Body of pancreas (tissue), 4 donors: ENCODE results near the gene PINLYP. TPM values are rescaled to one million over a fixed set of nuclear protein-coding genes. Genes with fewer than 3 reads are reported as not detected.

ENCODE experiments used
- ATAC-seq: fragments of 150-250 bp; one replicate; pipeline ENCODE4 v1.9.1; 2016
- DNase-seq, 4 donors: peaks; one replicate each; pipeline ENCODE4 v3.0.0-alpha.2; 2019
- H3K27ac ChIP-seq, 4 donors: fragments of 200-600 bp; sonication (generic); 1 replicate in 3 of 4; 2 replicates in 1 of 4; pipeline versions ENCODE4 v1.5.1 to v1.6.1; 2016 to 2019; ENCODE audit warnings: mild to moderate bottlenecking in 1 of 4, mixed read lengths in 1 of 4, moderate library complexity in 1 of 4
- H3K27me3 ChIP-seq, 2 donors: fragments of 200-600 bp; sonication (generic); one replicate each; pipeline ENCODE4 v1.6.0; 2016; ENCODE audit warnings: mild to moderate bottlenecking in 1 of 2
- H3K36me3 ChIP-seq, 2 donors: fragments of 200-600 bp; sonication (generic); replicated peaks in 1 of 2; 2 replicates each; pipeline ENCODE4 v1.5.1; 2016; ENCODE audit warnings: low read depth in 2 of 2; ENCODE audit not compliant: insufficient read depth in 1 of 2
- H3K4me1 ChIP-seq: fragments of 200-600 bp; sonication (generic); one replicate; pipeline ENCODE4 v1.6.0; 2016
- H3K4me3 ChIP-seq, 2 donors: fragments of 200-600 bp; sonication (generic); 1 replicate in 1 of 2; 2 replicates in 1 of 2; pipeline ENCODE4 v1.5.1; 2016 to 2019
- H3K9me3 ChIP-seq, 3 donors: fragments of 200-600 bp; sonication (generic); 1 replicate in 2 of 3; 2 replicates in 1 of 3; pipeline ENCODE4 v1.5.1; 2016
- CTCF ChIP-seq, 7 experiments: fragments of 450-650 bp in 4 of 7; fragments of 200-600 bp in 3 of 7; sonication (generic) in 3 of 7; IDR thresholded peaks; one replicate each; pipeline ENCODE4 v1.5.1; 2016 to 2019; ENCODE audit warnings: antibody characterized with exemption in 7 of 7
- POLR2A ChIP-seq, 3 donors: fragments of 450-650 bp; IDR thresholded peaks; one replicate each; pipeline ENCODE4 v1.6.1; 2016; ENCODE audit warnings: antibody characterized with exemption in 3 of 3, mild to moderate bottlenecking in 2 of 3
- WGBS, 2 donors: methylation state at CpG; one replicate each; pipeline ENCODE4 v1.1.5; 2017; 5-methylcytosine and 5-hydroxymethylcytosine counted together
- intact Hi-C: fragments of 100-400 bp; cut with DNase I; formaldehyde crosslinking; loops from one replicate; pipeline ENCODE4 v1.15.1; 2023
- total RNA-seq, 2 donors: library from RNA; depleted of rRNA; stranded (reverse); fragments of >200 nt; gene quantifications; one replicate each; pipeline ENCODE4 v1.1.0, GENCODE V29; 2016

Gene PINLYP
- total RNA-seq, 2 donors from 2014 or later: 4.6 TPM; not detected in 1

- 94 to 100% methylated on average over 1 to 3 of the region's 3 CpGs for WGBS, 2 donors
- no peaks in the 10 kb centered on the region for H3K4me1 ChIP-seq
- intact Hi-C loops: no loop called here
- TF ChIP-seq CTCF (IDR thresholded peaks at IDR 0.05) (no peak), POLR2A (IDR thresholded peaks at IDR 0.05) (no peak)
- DNase-seq: no peak
- H3K27ac ChIP-seq: no peak overlapping the region
- no peak for ATAC-seq
- H3K36me3 ChIP-seq: no peaks in the 10 kb centered on the region
- H3K4me3 ChIP-seq: no peak overlapping the region
- no peaks in the 10 kb centered on the region for H3K27me3 ChIP-seq
- H3K9me3 ChIP-seq: no peaks in the 10 kb centered on the region
Measured at GRCh38 chr19:43628646-43629326, 53.2 kb downstream of the PINLYP start.

GRCh38 chr19:43631491-43631890 lies 55.9 kb downstream of the PINLYP start:
- WGBS, 2 donors: 82 to 85% methylated on average over 5 of the region's 5 CpGs
- TF ChIP-seq POLR2A (IDR thresholded peaks at IDR 0.05) (no peak), CTCF (IDR thresholded peaks at IDR 0.05) (no peak)
- Histone ChIP-seq H3K4me1 (peaks cover 4% of the 10 kb centered on the region), H3K36me3 (no peaks in the 10 kb centered on the region), H3K9me3 (no peaks in the 10 kb centered on the region), H3K27me3 (no peaks in the 10 kb centered on the region), H3K4me3 (no peak overlapping the region), H3K27ac (no peak overlapping the region)
- DNase-seq (no peak), ATAC-seq (no peak)
- intact Hi-C loops: no loop called here

Other genes with a start within 250 kb of the PINLYP start
- under 1 TPM in 1 of 2 donors, not detected in 1; 0.52 TPM for gene CD177, start 222.1 kb upstream of the PINLYP start, total RNA-seq
- not detected for gene TEX101, start 160.9 kb upstream of the PINLYP start, total RNA-seq
- under 1 TPM in 1 of 2 donors, not detected in 1; 0.26 TPM for gene LYPD3, start 110.2 kb upstream of the PINLYP start, total RNA-seq
- 10 to 100 TPM; 14.5 to 16.9 TPM for gene PHLDB3, start 71.1 kb upstream of the PINLYP start, total RNA-seq
- 10 to 100 TPM; 21.1 to 29.8 TPM for gene ETHE1, start 48.6 kb upstream of the PINLYP start, total RNA-seq
- gene ZNF575, start 42.6 kb upstream of the PINLYP start, total RNA-seq: under 1 TPM in 1 of 2 donors, not detected in 1; 0.52 TPM
- gene XRCC1, start 274 bp upstream of the PINLYP start, total RNA-seq: 10 to 100 TPM; 19.7 to 31.0 TPM
- gene IRGQ, start 20.3 kb downstream of the PINLYP start, total RNA-seq: 10 to 100 TPM in 1 of 2 donors, 1 to 10 TPM in 1; 9.1 to 20.1 TPM
- 1 to 10 TPM; 4.6 to 8.6 TPM for gene ZNF576, start 20.8 kb downstream of the PINLYP start, total RNA-seq
- 1 to 10 TPM in 1 of 2 donors, under 1 TPM in 1; 0.33 to 2.1 TPM for gene SRRM5, start 36.3 kb downstream of the PINLYP start, total RNA-seq
- 10 to 100 TPM; 24.4 to 31.6 TPM for gene ZNF428, start 43.8 kb downstream of the PINLYP start, total RNA-seq
- gene CADM4, start 64.0 kb downstream of the PINLYP start, total RNA-seq: 1 to 10 TPM; 2.0 to 2.6 TPM
- 10 to 100 TPM in 1 of 2 donors, 1 to 10 TPM in 1; 5.4 to 25.4 TPM for gene PLAUR, start 94.4 kb downstream of the PINLYP start, total RNA-seq
- not detected for gene IRGC, start 140.3 kb downstream of the PINLYP start, total RNA-seq
- gene SMG9, start 179.2 kb downstream of the PINLYP start, total RNA-seq: 10 to 100 TPM in 1 of 2 donors, 1 to 10 TPM in 1; 8.3 to 52.1 TPM
- 1 to 10 TPM in 1 of 2 donors, not detected in 1; 2.9 TPM for gene KCNN4, start 205.2 kb downstream of the PINLYP start, total RNA-seq
- not detected for gene LYPD5, start 226.6 kb downstream of the PINLYP start, total RNA-seq